GM18909 (cell line): ENCODE measurements around the gene FLVCR1.
"Not testable (repeated sequence)": the region's sequence is repeated elsewhere in the genome, so short reads cannot be mapped to it uniquely, and the experiment has no call there.

Source experiments
- ATAC-seq: cut with Tn5 transposase; IDR thresholded peaks from one replicate; pipeline ENCODE4 v1.9.1; 2021; ENCODE audit warnings: mild to moderate bottlenecking; ENCODE audit not compliant: unreplicated experiment, poor library complexity

Gene FLVCR1

GRCh38 chr1:212913638-212914037 is 55.6 kb downstream of the FLVCR1 start:
- ATAC-seq, result not testable (repeated sequence)

- not testable (repeated sequence) for ATAC-seq
Measured at GRCh38 chr1:212914110-212914509, 56.0 kb downstream of the FLVCR1 start.

- no peak for ATAC-seq
Measured at GRCh38 chr1:212914789-212915188, 56.7 kb downstream of the FLVCR1 start.

GRCh38 chr1:212915245-212916091 is 57.4 kb downstream of the FLVCR1 start:
- no peak for ATAC-seq

- ATAC-seq, result no peak
Measured at GRCh38 chr1:212916481-212917133, 58.5 kb downstream of the FLVCR1 start.

- ATAC-seq, result no peak
Measured at GRCh38 chr1:212917134-212917485, 59.0 kb downstream of the FLVCR1 start.

DNA sequence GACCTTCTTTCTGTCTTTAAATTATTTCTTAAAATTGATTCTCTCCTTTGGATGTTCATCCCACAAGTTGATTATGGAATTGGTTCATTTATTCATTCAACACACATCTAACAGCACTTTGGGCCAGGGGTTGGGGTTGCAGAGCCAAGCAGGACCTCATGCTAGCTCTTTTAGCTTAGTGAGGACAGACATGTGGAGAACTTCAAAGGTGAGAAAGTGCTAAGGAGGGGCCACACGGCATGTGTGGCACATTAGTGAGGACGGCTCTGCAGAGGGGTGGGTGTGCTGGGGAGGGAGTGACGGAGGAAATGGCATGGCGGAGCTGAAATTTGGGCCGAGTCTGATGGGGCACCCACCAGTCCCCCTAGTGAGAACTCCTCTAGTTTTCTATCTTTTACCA is 59.8 kb downstream of the FLVCR1 start:
- ATAC-seq, result no peak

DNA sequence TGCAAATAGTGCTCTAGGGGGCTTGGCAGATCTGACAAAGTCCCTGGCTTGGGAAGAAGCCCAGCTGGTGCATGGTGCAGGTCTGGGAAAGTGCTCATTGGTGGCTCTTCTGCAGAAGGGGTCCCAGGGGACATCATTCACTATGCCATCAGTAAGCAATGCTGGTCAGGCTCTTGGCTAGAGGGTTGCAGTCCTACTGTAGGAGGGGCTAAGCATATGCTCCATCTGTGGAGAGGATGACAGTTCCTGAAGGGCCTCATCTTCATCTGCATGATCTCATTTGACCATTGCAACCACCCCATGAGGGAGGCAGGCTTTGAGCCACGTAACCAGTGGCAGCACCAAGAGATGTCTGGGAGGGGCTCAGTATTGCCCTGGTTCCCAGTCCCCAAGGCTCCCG is 60.7 kb downstream of the FLVCR1 start:
- no peak for ATAC-seq

GRCh38 chr1:212920246-212920645 is 62.2 kb downstream of the FLVCR1 start:
- ATAC-seq, result no peak

DNA sequence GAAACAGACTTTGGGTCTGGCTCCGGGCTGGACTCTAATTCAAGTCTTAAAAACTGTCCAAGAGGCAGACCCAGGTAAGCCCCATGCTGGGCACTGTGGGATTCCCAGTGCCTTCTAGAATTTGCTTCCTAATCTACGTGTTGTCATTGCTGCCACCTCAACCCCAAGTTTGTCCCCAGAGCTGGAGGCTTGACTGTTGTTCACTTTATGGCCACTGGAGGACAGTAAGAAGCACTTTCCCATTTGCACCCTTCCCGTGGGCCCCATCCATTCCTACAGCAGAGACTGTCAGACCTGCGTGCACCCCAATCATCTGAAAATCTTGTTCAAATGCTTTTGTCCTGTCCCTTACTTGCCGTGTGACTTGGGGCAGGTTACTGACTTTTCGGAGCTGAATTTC is 62.8 kb downstream of the FLVCR1 start:
- no peak for ATAC-seq

GRCh38 chr1:212922016-212922415 is 63.9 kb downstream of the FLVCR1 start:
- no peak for ATAC-seq

- no peak for ATAC-seq
Measured at GRCh38 chr1:212926372-212926771, 68.3 kb downstream of the FLVCR1 start.

DNA sequence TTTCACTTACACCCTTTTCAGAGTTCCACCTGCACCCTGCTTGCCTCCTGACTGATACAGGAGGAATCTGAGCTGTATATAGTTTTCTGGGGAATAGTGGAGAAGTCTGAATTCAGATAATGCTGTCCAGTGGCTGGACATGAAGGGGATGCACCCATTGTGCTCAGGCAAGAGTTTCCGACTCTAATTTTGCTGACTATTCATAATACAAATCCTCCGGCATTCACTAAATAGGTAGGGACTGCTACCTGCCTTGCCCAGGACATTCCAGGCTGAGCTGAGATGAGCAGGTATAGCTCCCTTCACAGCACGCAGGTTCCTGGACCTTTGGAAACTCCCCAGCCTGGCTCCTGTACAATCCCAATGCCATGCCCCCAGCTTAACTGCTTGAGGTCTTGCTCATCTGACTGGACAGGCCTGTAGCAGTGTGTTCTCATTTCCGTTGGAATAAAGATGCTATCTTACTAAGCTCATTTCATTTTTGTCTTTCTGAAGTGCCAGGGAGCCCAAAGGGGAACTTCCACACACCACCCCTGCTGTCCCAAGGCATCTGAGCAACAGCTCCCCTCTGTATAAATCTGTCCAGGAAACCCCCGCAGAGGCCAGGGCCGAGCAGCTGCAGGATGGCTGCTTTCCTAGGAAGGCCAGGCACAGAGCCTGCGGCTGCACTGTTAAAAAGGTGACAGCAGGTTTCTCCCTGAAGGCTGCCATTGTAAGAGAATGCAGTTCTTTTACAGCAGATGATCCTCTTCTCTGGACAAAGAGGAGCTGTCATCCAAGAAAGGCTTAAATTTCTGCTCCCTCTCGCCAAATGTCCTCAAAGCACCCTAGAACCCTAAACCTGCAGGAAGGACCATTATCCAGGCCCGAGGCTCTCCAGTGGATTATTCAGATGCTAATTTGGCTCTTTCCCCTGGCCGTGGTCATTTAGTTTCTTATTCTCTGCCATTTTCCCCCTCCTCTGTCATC is 70.5 kb downstream of the FLVCR1 start:
- peak; percentile 68 for ATAC-seq

DNA sequence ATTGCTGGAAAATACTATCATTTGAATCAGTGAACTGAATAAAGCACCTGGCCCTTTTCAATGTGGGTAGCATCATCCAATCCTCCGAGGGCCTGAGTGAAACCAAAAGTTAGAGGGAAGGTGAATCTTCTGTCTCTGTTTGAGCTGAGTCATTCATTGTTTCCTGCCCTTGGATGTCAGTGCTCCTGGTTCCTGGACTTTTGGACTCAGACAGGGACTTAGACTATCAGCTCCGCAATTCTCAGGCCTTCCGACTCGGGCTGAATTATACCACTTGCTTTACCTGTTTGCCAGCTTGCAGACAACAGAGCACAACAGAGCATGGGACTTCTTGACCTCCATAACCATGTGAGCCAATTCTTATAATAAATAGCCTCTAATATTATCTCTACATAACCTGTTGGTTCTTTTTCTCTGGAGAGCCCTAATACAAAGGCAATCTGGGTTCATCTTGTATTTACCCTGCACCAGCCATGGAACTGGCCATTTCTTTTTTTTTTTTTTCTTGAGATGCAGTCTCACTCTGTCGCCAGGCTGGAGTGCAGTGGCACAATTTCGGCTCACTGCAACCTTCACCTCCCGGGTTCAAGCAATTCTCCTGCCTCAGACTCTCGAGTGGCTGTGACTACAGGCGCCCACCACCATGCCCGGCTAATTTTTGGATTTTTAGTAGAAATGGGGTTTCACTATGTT is 73.1 kb downstream of the FLVCR1 start:
- no peak for ATAC-seq

DNA sequence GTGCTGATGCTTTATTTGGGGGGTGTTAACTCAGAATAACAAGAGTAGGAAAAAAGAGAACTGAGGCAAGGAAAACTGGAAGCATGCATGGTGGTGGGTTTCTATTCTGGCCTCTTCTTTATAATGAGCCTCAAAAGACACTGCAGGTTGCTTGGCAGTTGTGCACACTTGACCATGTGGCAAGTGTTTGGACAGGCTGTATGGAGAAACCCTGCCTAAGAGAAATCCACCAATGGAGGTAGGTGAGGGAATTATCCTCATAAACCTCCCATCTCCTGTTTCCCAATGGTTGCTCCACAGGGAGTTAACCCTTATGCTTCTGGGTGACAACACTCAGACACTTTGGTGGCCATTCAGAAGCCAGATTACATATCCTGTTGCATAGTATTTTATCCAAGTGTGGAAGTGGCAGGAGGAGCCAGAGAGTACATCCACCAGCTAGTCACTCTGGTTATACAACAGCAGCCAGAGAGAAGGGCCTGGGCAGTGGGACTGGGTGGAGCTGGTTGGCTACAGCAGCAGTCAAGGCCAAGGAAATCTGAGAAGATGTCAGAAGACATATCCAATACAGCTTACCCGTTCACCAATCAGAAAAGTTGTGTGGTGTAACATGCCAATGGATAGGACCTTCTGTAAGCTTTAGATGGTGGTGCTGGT is 75.9 kb downstream of the FLVCR1 start:
- ATAC-seq, result no peak

- no peak for ATAC-seq
Measured at GRCh38 chr1:212935387-212935981, 77.4 kb downstream of the FLVCR1 start.

GRCh38 chr1:212937034-212937433 is 79.0 kb downstream of the FLVCR1 start:
- ATAC-seq, result no peak

- ATAC-seq, result no peak
Measured at GRCh38 chr1:212938846-212939245, 80.8 kb downstream of the FLVCR1 start.

- ATAC-seq, result no peak
Measured at GRCh38 chr1:212941452-212941851, 83.4 kb downstream of the FLVCR1 start.
